H9 (cell line): ENCODE results near the gene DDX19B. TPM values are rescaled to one million over a fixed set of nuclear protein-coding genes. Genes with fewer than 3 reads are reported as not detected.

Experiments
- DNase-seq: peaks from one replicate; pipeline ENCODE4 v3.0.0-alpha.2; 2017
- H2AFZ ChIP-seq: one replicate; pipeline ENCODE4 v1.6.1; 2013; ENCODE audit warnings: mild to moderate bottlenecking, low read length, control low read depth, moderate library complexity
- H2AK5ac ChIP-seq: 2 replicates; pipeline ENCODE4 v1.6.1; 2013; ENCODE audit warnings: low read length, control low read depth, mixed read lengths; ENCODE audit not compliant: insufficient read length
- H2BK120ac ChIP-seq: one replicate; pipeline ENCODE4 v1.6.1; 2013; ENCODE audit warnings: low read depth, mild to moderate bottlenecking, low read length, control low read depth, inconsistent platforms; ENCODE audit not compliant: poor library complexity, severe bottlenecking
- H2BK12ac ChIP-seq: 2 replicates; pipeline ENCODE4 v1.6.1; 2013; ENCODE audit warnings: low read length, control low read depth, mixed read lengths, low read depth; ENCODE audit not compliant: insufficient read length
- H2BK15ac ChIP-seq: 2 replicates; pipeline ENCODE4 v1.6.1; 2013; ENCODE audit warnings: low read depth, low read length, control low read depth
- H2BK20ac ChIP-seq: one replicate; pipeline ENCODE4 v1.6.1; 2013; ENCODE audit warnings: low read depth, mild to moderate bottlenecking, low read length, control low read depth, inconsistent platforms; ENCODE audit not compliant: poor library complexity, severe bottlenecking
- H2BK5ac ChIP-seq: 2 replicates; pipeline ENCODE4 v1.6.1; 2013; ENCODE audit warnings: low read length, control low read depth, mixed read lengths; ENCODE audit not compliant: insufficient read length
- H3K14ac ChIP-seq: 2 replicates; pipeline ENCODE4 v1.6.1; 2013; ENCODE audit warnings: low read length, control low read depth; ENCODE audit not compliant: insufficient read depth
- H3K18ac ChIP-seq: 2 replicates; pipeline ENCODE4 v1.6.1; 2013; ENCODE audit warnings: low read depth, mild to moderate bottlenecking, mixed read lengths, low read length, control low read depth; ENCODE audit not compliant: insufficient read length
- H3K23ac ChIP-seq: 2 replicates; pipeline ENCODE4 v1.6.1; 2013; ENCODE audit warnings: low read length, control low read depth, mixed read lengths, low read depth; ENCODE audit not compliant: insufficient read length
- H3K23me2 ChIP-seq: 2 replicates; pipeline ENCODE4 v1.6.1; 2013; ENCODE audit warnings: low read depth, mild to moderate bottlenecking, mixed read lengths, low read length, control low read depth; ENCODE audit not compliant: insufficient read length, poor library complexity, severe bottlenecking
- H3K27ac ChIP-seq: 2 replicates; pipeline ENCODE4 v1.5.1; 2013; ENCODE audit warnings: low read length, control low read depth, mixed read lengths, low read depth; ENCODE audit not compliant: insufficient read length
- H3K27me3 ChIP-seq: 2 replicates; pipeline ENCODE4 v1.6.1; 2013; ENCODE audit warnings: low read length, control low read depth, inconsistent platforms; ENCODE audit not compliant: insufficient read depth
- H3K4ac ChIP-seq: 2 replicates; pipeline ENCODE4 v1.6.1; 2013; ENCODE audit warnings: low read depth, mild to moderate bottlenecking, control low read depth, inconsistent platforms, low read length, moderate library complexity
- H3K4me1 ChIP-seq: 2 replicates; pipeline ENCODE4 v1.6.1; 2013; ENCODE audit warnings: low read length, control low read depth, inconsistent platforms; ENCODE audit not compliant: insufficient read depth
- H3K4me2 ChIP-seq: 2 replicates; pipeline ENCODE4 v1.6.1; 2013; ENCODE audit warnings: low read length, control low read depth, mixed read lengths; ENCODE audit not compliant: insufficient read length, insufficient read depth
- H3K56ac ChIP-seq: 2 replicates; pipeline ENCODE4 v1.6.1; 2013; ENCODE audit warnings: low read depth, mild to moderate bottlenecking, mixed read lengths, low read length, control low read depth; ENCODE audit not compliant: insufficient read length
- H3K79me1 ChIP-seq: 2 replicates; pipeline ENCODE4 v1.6.1; 2013; ENCODE audit warnings: low read depth, mild to moderate bottlenecking, moderate library complexity, low read length, control low read depth, inconsistent platforms; ENCODE audit not compliant: insufficient read depth, poor library complexity, severe bottlenecking
- H3K79me2 ChIP-seq: 2 replicates; pipeline ENCODE4 v1.6.1; 2013; ENCODE audit warnings: low read length, control low read depth, inconsistent platforms; ENCODE audit not compliant: insufficient read depth
- H3K9ac ChIP-seq: 2 replicates; pipeline ENCODE4 v1.6.1; 2013; ENCODE audit warnings: low read length, control low read depth, mixed read lengths; ENCODE audit not compliant: insufficient read length; ENCODE audit errors: extremely low read depth
- H3K9me3 ChIP-seq: one replicate; pipeline ENCODE4 v1.6.1; 2013; ENCODE audit warnings: low read depth, low read length, inconsistent platforms; ENCODE audit not compliant: control insufficient read depth
- H3T11ph ChIP-seq: one replicate; pipeline ENCODE4 v1.6.1; 2013; ENCODE audit warnings: mild to moderate bottlenecking, low read length, control low read depth, inconsistent platforms
- H4K20me1 ChIP-seq: one replicate; pipeline ENCODE4 v1.6.1; 2013; ENCODE audit not compliant: control insufficient read depth, insufficient read length, insufficient read depth
- H4K5ac ChIP-seq: 2 replicates; pipeline ENCODE4 v1.6.1; 2013; ENCODE audit warnings: low read depth, mild to moderate bottlenecking, mixed read lengths, low read length, control low read depth; ENCODE audit not compliant: insufficient read length
- H4K8ac ChIP-seq: replicated peaks from 2 replicates; pipeline ENCODE4 v1.6.1; 2013; ENCODE audit warnings: low read length, control low read depth, mixed read lengths, low read depth; ENCODE audit not compliant: insufficient read length
- H4K91ac ChIP-seq: 2 replicates; pipeline ENCODE4 v1.6.1; 2013; ENCODE audit warnings: low read depth, mild to moderate bottlenecking, moderate library complexity, mixed read lengths, low read length, control low read depth; ENCODE audit not compliant: insufficient read length
- H3K27ac Mint-ChIP-seq, 3 experiments: 2 replicates in 2 of 3; 3 replicates in 1 of 3; pipeline ENCODE4 v1.8.0; 2020 to 2021; ENCODE audit warnings: mixed read lengths in 3 of 3, mild to moderate bottlenecking in 1 of 3, moderate library complexity in 1 of 3
- H3K27me3 Mint-ChIP-seq: 2 replicates; pipeline ENCODE4 v1.8.0; 2021; ENCODE audit warnings: low read depth, mild to moderate bottlenecking, moderate library complexity, mixed read lengths
- H3K36me3 Mint-ChIP-seq, 3 experiments: 2 replicates in 2 of 3; 3 replicates in 1 of 3; pipeline ENCODE4 v1.8.0; 2020 to 2021; ENCODE audit warnings: low read depth in 3 of 3, mixed read lengths in 3 of 3; ENCODE audit not compliant: insufficient read depth in 1 of 3
- H3K4me1 Mint-ChIP-seq, 2 experiments: 2 replicates each; pipeline ENCODE4 v1.8.0; 2020; ENCODE audit warnings: mixed read lengths in 2 of 2
- H3K4me3 Mint-ChIP-seq, 2 experiments: 2 replicates in 1 of 2; 3 replicates in 1 of 2; pipeline ENCODE4 v1.8.0; 2020 to 2021; ENCODE audit warnings: mild to moderate bottlenecking in 2 of 2, mixed read lengths in 2 of 2, moderate library complexity in 1 of 2
- H3K9me3 Mint-ChIP-seq, 2 experiments: 2 replicates in 1 of 2; 3 replicates in 1 of 2; pipeline ENCODE4 v1.8.0; 2020; ENCODE audit warnings: mild to moderate bottlenecking in 2 of 2, mixed read lengths in 2 of 2, moderate library complexity in 1 of 2
- WGBS: extraction: QIAGEN DNeasy Blood & Tissue Kit; methylation state at CpG from one replicate; pipeline ENCODE4 v1.1.7; 2013; ENCODE audit warnings: missing lambda C conversion rate, low lambda C conversion rate, mixed read lengths; ENCODE audit not compliant: insufficient read length; ENCODE audit errors: extremely low coverage; 5-methylcytosine and 5-hydroxymethylcytosine counted together
- total RNA-seq: library from RNA; stranded (reverse); gene quantifications from 2 replicates; pipeline ENCODE4 v1.2.1, GENCODE V29; 2021
- TF ChIP-seq, protein P1 (sequence below): fragments of 200-600 bp; sonication (generic); conservative IDR thresholded peaks from 3 replicates; pipeline ENCODE4 v1.8.0; 2021; ENCODE audit warnings: antibody characterized with exemption, mild to moderate bottlenecking

The DDX19B gene
- total RNA-seq, 1 experiment from 2014 or later: 47.3 TPM

DNA sequence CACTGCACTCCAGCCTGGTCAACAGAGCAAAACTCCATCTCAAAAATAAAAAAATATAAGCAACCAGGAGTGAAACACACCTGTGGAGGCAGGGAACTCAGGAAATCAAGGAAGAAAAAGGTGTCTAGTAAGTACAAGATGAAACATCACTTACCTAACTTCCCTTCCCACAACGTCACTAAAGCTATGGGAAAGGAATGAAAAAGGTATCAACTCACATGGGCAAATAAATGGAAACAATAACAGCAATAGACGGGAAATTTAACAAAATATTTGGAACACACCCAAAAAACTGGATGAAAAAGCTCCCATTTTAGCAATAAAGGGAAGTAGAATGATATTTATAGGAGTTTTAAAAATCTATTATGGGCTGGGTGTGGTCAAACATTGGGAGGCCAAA is 78.8 kb downstream of the DDX19B start:
- no peak overlapping the region for H4K8ac ChIP-seq
- H2BK120ac ChIP-seq: no peak overlapping the region
- Mint-ChIP-seq H3K36me3 (peaks cover 18 to 65% (median 34%) of the 10 kb centered on the region in 3 experiments; a peak in 6 of 7 replicates), H3K27me3 (no peaks in the 10 kb centered on the region; the same call in 1 of the 2 replicates), H3K4me1 (peaks cover 0 to 15% of the 10 kb centered on the region in 2 experiments; a peak in 2 of 4 replicates), H3K4me3 (no peak overlapping the region), H3K27ac (peak overlapping the region in 2 of 3 experiments; percentile 29 to 80; a peak in 2 of 7 replicates), H3K9me3 (no peaks in the 10 kb centered on the region; a peak in 1 of 5 replicates)
- no peaks in the 10 kb centered on the region for H3K27me3 ChIP-seq
- no peak overlapping the region for H3K56ac ChIP-seq
- H2BK5ac ChIP-seq: no peak overlapping the region
- DNase-seq: no peak
- H3K23me2 ChIP-seq: peaks cover 6% of the 10 kb centered on the region
- no peak overlapping the region for H2AFZ ChIP-seq
- H3K79me2 ChIP-seq: no peaks in the 10 kb centered on the region
- no peak overlapping the region for H3K9ac ChIP-seq
- no peaks in the 10 kb centered on the region for H3K79me1 ChIP-seq
- no peak overlapping the region for H3K23ac ChIP-seq
- H3K4me1 ChIP-seq: no peaks in the 10 kb centered on the region; the same call in 1 of the 2 replicates
- no peak overlapping the region for H2BK15ac ChIP-seq
- H3K18ac ChIP-seq: no peak overlapping the region
- no peak overlapping the region for H3K4me2 ChIP-seq
- H3K27ac ChIP-seq: no peak overlapping the region
- no peak overlapping the region for H4K91ac ChIP-seq
- H2BK20ac ChIP-seq: no peak overlapping the region
- no peaks in the 10 kb centered on the region for H4K20me1 ChIP-seq
- no peaks in the 10 kb centered on the region for H3K9me3 ChIP-seq
- no peak overlapping the region for H3T11ph ChIP-seq
- TF ChIP-seq, protein P1, sequence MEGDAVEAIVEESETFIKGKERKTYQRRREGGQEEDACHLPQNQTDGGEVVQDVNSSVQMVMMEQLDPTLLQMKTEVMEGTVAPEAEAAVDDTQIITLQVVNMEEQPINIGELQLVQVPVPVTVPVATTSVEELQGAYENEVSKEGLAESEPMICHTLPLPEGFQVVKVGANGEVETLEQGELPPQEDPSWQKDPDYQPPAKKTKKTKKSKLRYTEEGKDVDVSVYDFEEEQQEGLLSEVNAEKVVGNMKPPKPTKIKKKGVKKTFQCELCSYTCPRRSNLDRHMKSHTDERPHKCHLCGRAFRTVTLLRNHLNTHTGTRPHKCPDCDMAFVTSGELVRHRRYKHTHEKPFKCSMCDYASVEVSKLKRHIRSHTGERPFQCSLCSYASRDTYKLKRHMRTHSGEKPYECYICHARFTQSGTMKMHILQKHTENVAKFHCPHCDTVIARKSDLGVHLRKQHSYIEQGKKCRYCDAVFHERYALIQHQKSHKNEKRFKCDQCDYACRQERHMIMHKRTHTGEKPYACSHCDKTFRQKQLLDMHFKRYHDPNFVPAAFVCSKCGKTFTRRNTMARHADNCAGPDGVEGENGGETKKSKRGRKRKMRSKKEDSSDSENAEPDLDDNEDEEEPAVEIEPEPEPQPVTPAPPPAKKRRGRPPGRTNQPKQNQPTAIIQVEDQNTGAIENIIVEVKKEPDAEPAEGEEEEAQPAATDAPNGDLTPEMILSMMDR: no peak
- no CpG with 5 or more reads among the region's 2 CpGs for WGBS
- no peak overlapping the region for H3K14ac ChIP-seq
- no peak overlapping the region for H2BK12ac ChIP-seq
- H2AK5ac ChIP-seq: no peak overlapping the region
- H3K4ac ChIP-seq: no peak overlapping the region
- H4K5ac ChIP-seq: no peak overlapping the region
